Measurements from ENCODE around the gene PRR14. TPM values are rescaled to one million over a fixed set of nuclear protein-coding genes. Genes with fewer than 3 reads are reported as not detected.

Gene PRR14
- total RNA-seq, 1 donor from 2014 or later, result 77.9 TPM

- Mint-ChIP-seq H3K27me3 (peaks cover 3% of the 10 kb centered on the region), H3K4me1 (no peaks in the 10 kb centered on the region), H3K36me3 (ENCODE audit: low read depth) (no peaks in the 10 kb centered on the region), H3K4me3 (no peak overlapping the region), H3K27ac (no peak overlapping the region), H3K9me3 (no peaks in the 10 kb centered on the region)
- CTCF ChIA-PET, result interaction anchor here (1.6 kb wide), 1 partner anchor 9 kb away, joined by 6 read pairs; no protein-coding TSS in a partner anchor
- intact Hi-C loops (cut with micrococcal nuclease), result no loop called here
- DNase-seq, result no peak
- no peak for ATAC-seq (ENCODE audit: low read depth)
- TF ChIP-seq CTCF (IDR thresholded peaks at IDR 0.05), result no peak
- POLR2A ChIA-PET, result interaction anchor here (0.5 to 0.6 kb wide), 3 partner anchors 14 to 74 kb away, joined by 3 to 9 read pairs (median 4); no protein-coding TSS in a partner anchor
These were observed 30.6 kb upstream of the PRR14 start for GRCh38 chr16:30620169-30620568.

- ATAC-seq (ENCODE audit: low read depth) (no peak), DNase-seq (no peak)
- Mint-ChIP-seq H3K9me3 (no peaks in the 10 kb centered on the region), H3K36me3 (ENCODE audit: low read depth) (no peaks in the 10 kb centered on the region), H3K27ac (no peak overlapping the region), H3K4me3 (no peak overlapping the region), H3K4me1 (no peaks in the 10 kb centered on the region), H3K27me3 (peaks cover 3% of the 10 kb centered on the region)
- TF ChIP-seq CTCF (IDR thresholded peaks at IDR 0.05), result no peak
- ChIA-PET CTCF (no interaction called here), POLR2A (interaction anchor here (0.6 kb wide), 1 partner anchor 107 kb away, joined by 5 read pairs; no protein-coding TSS in a partner anchor)
- intact Hi-C loops (cut with micrococcal nuclease), result no loop called here
These were observed 29.0 kb upstream of the PRR14 start for GRCh38 chr16:30621765-30622164.

GRCh38 chr16:30622455-30623032 is 28.2 kb upstream of the PRR14 start:
- no peaks in the 10 kb centered on the region for H3K9me3 Mint-ChIP-seq
- ATAC-seq (ENCODE audit: low read depth), result no peak

GRCh38 chr16:30623536-30624283 is 27.1 kb upstream of the PRR14 start:
- H3K36me3 Mint-ChIP-seq (ENCODE audit: low read depth), result no peaks in the 10 kb centered on the region
- CTCF ChIA-PET, result no interaction called here

More at GRCh38 chr16:30622455-30623032, 28.2 kb upstream of the PRR14 start:
- Mint-ChIP-seq H3K27me3 (peaks cover 3% of the 10 kb centered on the region), H3K4me1 (no peaks in the 10 kb centered on the region), H3K4me3 (no peak overlapping the region), H3K36me3 (ENCODE audit: low read depth) (no peaks in the 10 kb centered on the region), H3K27ac (no peak overlapping the region)
- ChIA-PET CTCF (no interaction called here), POLR2A (interaction anchor here (0.6 kb wide), 1 partner anchor 108 kb away, joined by 5 read pairs; no protein-coding TSS in a partner anchor)
- no peak for TF ChIP-seq CTCF (IDR thresholded peaks at IDR 0.05)
- no peak for DNase-seq
- intact Hi-C loops (cut with micrococcal nuclease), result no loop called here

More at GRCh38 chr16:30623536-30624283, 27.1 kb upstream of the PRR14 start:
- Mint-ChIP-seq H3K27me3 (peaks cover 3% of the 10 kb centered on the region), H3K27ac (no peak overlapping the region), H3K4me3 (no peak overlapping the region), H3K4me1 (peaks cover 3% of the 10 kb centered on the region), H3K9me3 (no peaks in the 10 kb centered on the region)
- POLR2A ChIA-PET, result interaction anchor here (1.0 kb wide), 1 partner anchor 142 kb away, joined by 9 read pairs; no protein-coding TSS in a partner anchor
- intact Hi-C loops (cut with micrococcal nuclease), result no loop called here
- DNase-seq (no peak), ATAC-seq (ENCODE audit: low read depth) (no peak)
- no peak for TF ChIP-seq CTCF (IDR thresholded peaks at IDR 0.05)
